AG04450 (cell line): ENCODE measurements around the gene OR8A1. TPM values are rescaled to one million over a fixed set of nuclear protein-coding genes. Genes with fewer than 3 reads are reported as not detected.

Experiments
- CTCF ChIA-PET: fragments of 300-600, 350-600 bp; formaldehyde crosslinking; extraction: SDS; loops from one replicate; lab custom pipeline; 2022; ENCODE audit warnings: antibody characterized with exemption, inconsistent platforms; lab: Charles Lee
- POLR2A ChIA-PET: fragments of 350-600 bp; formaldehyde crosslinking; extraction: SDS; loops from one replicate; lab custom pipeline; 2021; ENCODE audit warnings: antibody characterized with exemption, inconsistent platforms; lab: Yijun Ruan, JAX
- DNase-seq: peaks from one replicate; pipeline ENCODE4 v3.0.0-alpha.2; 2011; ENCODE audit warnings: low read depth, low spot score
- H3K27ac ChIP-seq: one replicate; pipeline ENCODE4 v1.5.1; 2012; ENCODE audit warnings: low read depth, low read length, control low read depth
- H3K27me3 ChIP-seq: one replicate; pipeline ENCODE4 v1.6.0; 2012; ENCODE audit warnings: low read length; ENCODE audit not compliant: control insufficient read depth, insufficient read depth
- H3K4me3 ChIP-seq: 2 replicates; pipeline ENCODE4 v1.5.1; 2011; ENCODE audit warnings: mild to moderate bottlenecking, low read depth, low read length, control low read depth
- H3K9me3 ChIP-seq: 2 replicates; pipeline ENCODE4 v1.5.1; 2012; ENCODE audit warnings: low read length; ENCODE audit not compliant: control insufficient read depth, insufficient read depth
- CTCF ChIP-seq: IDR thresholded peaks from 2 replicates; pipeline ENCODE4 v1.5.1; 2011; ENCODE audit warnings: low read depth, low read length, control low read depth, inconsistent platforms
- polyA plus RNA-seq: library from polyadenylated mRNA; depleted of rRNA; stranded (reverse); fragments of >200 nt; gene quantifications from 2 replicates; pipeline ENCODE4 v1.2.3, GENCODE V29; 2011

The OR8A1 gene
- polyA plus RNA-seq, 1 experiment: not detected

GRCh38 chr11:124578761-124579160 lies 9.0 kb downstream of the OR8A1 start:
- POLR2A ChIA-PET: no interaction called here
- H3K27me3 ChIP-seq: peaks cover 9% of the 10 kb centered on the region
- H3K9me3 ChIP-seq: no peaks in the 10 kb centered on the region
- no peak overlapping the region for H3K4me3 ChIP-seq
- no peak for DNase-seq
- no peak overlapping the region for H3K27ac ChIP-seq
- CTCF ChIA-PET: interaction anchor here (1.1 to 1.3 kb wide), 2 partner anchors 163 to 177 kb away, joined by 5 to 14 read pairs; no protein-coding TSS in a partner anchor
- no peak for TF ChIP-seq CTCF

GRCh38 chr11:124581817-124582216 lies 12.0 kb downstream of the OR8A1 start:
- H3K9me3 ChIP-seq: no peaks in the 10 kb centered on the region
- H3K4me3 ChIP-seq: no peak overlapping the region
- DNase-seq: no peak
- H3K27ac ChIP-seq: no peak overlapping the region
- peaks cover 17% of the 10 kb centered on the region for H3K27me3 ChIP-seq
- ChIA-PET CTCF (interaction anchor here (2.2 kb wide), 1 partner anchor 179 kb away, joined by 19 read pairs; no protein-coding TSS in a partner anchor), POLR2A (no interaction called here)
- TF ChIP-seq CTCF: no peak

- no peak for TF ChIP-seq CTCF
- ChIA-PET CTCF (interaction anchor here (0.6 to 4.0 kb wide), 7 partner anchors 13 to 511 kb away, joined by 3 to 117 read pairs (median 3); no protein-coding TSS in a partner anchor), POLR2A (no interaction called here)
- Histone ChIP-seq H3K27me3 (peaks cover 16% of the 10 kb centered on the region), H3K27ac (no peak overlapping the region), H3K4me3 (no peak overlapping the region), H3K9me3 (no peaks in the 10 kb centered on the region)
- DNase-seq: no peak
These were observed 12.8 kb downstream of the OR8A1 start for GRCh38 chr11:124582565-124582964.

- no peaks in the 10 kb centered on the region for H3K9me3 ChIP-seq
- TF ChIP-seq CTCF: no peak
- CTCF ChIA-PET: interaction anchor here (1.3 to 4.0 kb wide), 4 partner anchors 44 to 515 kb away, joined by 5 to 117 read pairs (median 14); no protein-coding TSS in a partner anchor
- DNase-seq: no peak
- POLR2A ChIA-PET: no interaction called here
- H3K4me3 ChIP-seq: no peak overlapping the region
- no peak overlapping the region for H3K27ac ChIP-seq
- peaks cover 11% of the 10 kb centered on the region for H3K27me3 ChIP-seq
These were observed 14.0 kb downstream of the OR8A1 start for GRCh38 chr11:124583781-124584180.

GRCh38 chr11:124584681-124585372 lies 15.0 kb downstream of the OR8A1 start:
- no peak for DNase-seq
- no peak overlapping the region for H3K4me3 ChIP-seq
- CTCF ChIA-PET: interaction anchor here (0.6 to 4.0 kb wide), 17 partner anchors 9 to 516 kb away, joined by 3 to 117 read pairs (median 8); no protein-coding TSS in a partner anchor
- TF ChIP-seq CTCF: no peak
- no peak overlapping the region for H3K27ac ChIP-seq
- no peaks in the 10 kb centered on the region for H3K9me3 ChIP-seq
- POLR2A ChIA-PET: no interaction called here
- peaks cover 10% of the 10 kb centered on the region for H3K27me3 ChIP-seq
